NCI-H510A (cell line): ENCODE data around the gene SAP25.

Experiments used
- DNase-seq: peaks from one replicate; lab custom pipeline; 2025; lab: John Stamatoyannopoulos, UW

Gene SAP25

DNA sequence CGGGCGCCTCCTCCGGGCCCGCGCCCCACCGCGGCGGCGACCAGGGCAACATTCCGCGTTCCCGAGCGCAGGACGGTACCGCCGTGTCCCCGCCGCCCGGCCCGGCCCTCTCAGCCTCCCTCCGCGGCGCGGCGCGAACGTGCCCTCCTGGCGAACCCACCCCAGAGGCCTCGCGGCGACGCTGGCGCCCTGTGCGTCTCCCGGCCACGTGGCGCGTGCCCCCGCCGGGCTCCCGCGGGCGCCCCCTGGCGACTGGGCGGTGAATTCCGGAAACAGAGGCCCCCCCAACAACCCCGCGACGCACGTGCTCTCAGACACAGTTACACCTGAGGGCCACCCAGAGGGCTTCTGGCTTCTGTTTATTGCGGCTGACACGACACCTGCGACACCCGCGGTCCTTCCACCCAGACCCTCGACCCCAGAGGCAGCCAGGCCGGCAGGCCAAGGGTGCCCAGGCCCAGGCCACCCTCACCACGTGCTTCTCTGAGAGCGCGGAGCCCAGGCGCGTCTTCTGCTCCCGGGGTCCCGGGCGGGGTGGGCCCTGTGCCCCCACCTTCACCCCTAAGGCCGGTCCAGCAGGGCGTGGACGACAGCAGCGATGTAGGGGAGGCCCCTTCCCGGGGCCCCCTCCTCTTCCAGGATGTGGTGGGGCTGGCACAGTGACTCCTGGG lies at the start of gene SAP25:
TSS of gene SAP25 (minus strand) at position 210 of the 671 bp plus-strand sequence. CDS start at position 52, 158 bp downstream.
- DNase-seq = no peak

GRCh38 chr7:100621554-100621953 lies 47.9 kb upstream of the SAP25 start:
- DNase-seq = no peak

DNA sequence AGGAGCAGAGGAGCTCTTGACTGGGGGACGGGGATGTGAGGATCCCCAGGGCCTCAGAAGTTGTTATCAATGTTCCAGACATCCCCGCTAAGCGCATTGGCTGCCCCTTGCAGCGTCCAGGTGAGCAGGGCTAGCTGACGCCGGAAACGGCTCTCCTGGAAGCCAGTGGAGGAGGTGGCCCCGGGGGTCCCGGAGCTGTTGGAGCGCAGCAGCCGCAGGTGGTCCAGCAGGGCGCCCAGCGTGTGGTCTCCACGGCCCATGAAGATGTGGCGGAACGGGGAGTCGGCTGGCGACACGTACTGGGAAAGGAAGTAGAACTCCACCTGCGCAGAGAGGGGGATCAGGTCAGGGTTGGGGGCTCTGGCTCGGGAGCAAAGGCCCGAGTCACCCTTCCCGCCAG lies 47.1 kb upstream of the SAP25 start:
- DNase-seq = no peak

DNA sequence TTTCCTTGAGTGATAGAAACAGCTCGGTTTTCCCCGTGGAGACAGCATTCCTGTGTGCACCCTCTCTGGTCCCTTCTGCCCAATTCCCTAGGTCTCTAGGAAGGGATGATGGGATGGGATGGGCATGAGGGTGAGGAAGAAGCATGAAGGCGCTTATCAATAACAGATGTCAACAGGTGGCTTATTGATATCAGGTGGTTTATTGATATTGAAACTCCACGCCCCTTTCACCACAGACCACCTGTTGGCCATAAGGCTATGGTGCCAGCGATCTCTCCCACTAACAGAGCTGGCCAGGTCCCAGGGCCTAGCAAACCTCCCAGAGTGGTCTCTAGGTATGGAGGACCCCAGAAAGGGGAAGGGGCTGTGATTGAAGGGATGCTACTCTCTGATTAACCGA lies 46.5 kb upstream of the SAP25 start:
- DNase-seq = no peak

DNA sequence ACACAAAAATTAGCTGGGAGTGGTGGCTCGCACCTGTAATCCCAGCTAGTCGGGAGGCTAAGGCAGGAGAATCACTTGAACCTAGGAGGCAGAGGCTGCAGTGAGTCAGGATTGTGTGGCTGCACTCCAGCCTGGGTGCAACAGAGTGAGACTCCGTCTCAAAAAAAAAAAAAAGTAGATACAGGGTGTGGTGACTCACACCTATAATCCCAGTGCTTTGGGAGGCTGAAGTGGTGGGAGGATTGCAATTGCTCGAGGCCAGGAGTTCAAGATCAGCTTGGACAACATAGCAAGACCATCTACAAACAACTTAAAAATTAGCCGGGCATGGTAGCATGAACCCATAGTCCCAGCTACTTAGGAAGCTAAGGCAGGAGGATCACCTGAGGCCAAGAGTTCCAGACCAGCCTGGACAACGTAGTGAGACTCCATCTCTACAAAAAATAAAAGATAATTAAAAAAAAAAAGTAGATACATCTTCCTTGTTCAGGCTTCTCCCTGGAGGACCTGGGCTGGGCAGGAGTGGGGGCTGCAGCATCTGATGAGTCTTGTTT lies 40.7 kb upstream of the SAP25 start:
- DNase-seq = no peak

- no peak for DNase-seq
Observed at GRCh38 chr7:100613412-100614175, 39.9 kb upstream of the SAP25 start.

- DNase-seq = no peak
Observed at GRCh38 chr7:100612730-100613390, 39.2 kb upstream of the SAP25 start.

DNA sequence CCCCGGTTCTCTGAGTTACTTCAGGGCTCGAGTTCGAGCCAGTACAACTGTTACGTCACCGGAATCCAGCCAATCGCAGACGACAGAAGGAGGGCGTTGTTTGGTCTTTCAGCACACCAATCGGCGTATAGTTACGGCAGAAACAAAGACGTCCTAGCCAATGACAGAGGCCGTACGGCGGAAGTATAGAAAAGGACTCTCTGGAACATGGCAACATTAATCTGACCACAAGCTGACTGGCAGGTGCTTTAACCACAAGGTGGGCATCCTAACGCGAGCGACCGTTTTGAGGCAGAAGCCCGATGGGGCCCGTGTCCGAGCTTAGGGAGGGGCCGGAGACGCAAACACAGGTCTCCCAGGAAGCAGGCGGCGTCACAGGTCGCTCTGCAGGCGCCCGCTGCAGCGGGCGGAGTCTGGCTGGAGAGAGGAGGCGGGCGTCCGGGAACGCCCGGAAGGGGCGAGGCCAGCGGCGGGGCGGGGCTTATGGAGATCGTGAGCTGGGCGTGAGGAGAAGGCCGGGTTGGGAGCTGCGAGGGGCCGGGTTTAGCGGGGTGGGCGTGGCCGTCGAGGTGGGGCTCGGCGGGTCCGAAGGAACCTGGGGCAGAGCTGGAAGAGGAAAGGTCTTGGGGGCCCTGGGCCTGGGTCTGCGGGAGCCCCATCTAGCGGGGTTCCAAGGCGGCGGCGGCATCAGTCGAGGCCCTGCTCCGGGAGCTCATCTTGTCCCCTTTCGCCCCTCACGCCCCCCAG lies 38.5 kb upstream of the SAP25 start, which contains the start of gene MOSPD3:
TSS of gene MOSPD3 (plus strand) at position 558 of the 747 bp plus-strand sequence. CDS start 252 bp downstream, outside the sequence.
- peak; percentile 88 for DNase-seq

DNA sequence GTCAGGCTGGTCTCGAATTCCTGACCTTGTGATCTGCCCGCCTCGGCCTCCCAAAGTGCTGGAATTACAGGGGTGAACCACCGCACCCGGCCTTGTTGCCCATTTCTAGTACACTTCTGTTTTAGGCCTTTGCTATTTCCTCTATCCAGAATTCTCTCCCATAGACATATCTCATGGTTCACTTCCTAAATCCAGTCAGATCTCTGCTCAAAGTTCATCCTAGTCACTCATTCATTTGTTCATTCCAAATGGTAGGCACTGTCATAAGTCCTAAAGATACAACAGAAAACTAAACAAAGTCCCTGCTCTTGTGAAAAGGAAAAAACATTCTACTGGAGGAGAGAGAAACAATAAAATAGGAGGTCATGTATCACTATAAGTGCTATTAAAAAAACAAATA lies 36.3 kb upstream of the SAP25 start:
- DNase-seq = no peak

- DNase-seq = no peak
Observed at GRCh38 chr7:100607111-100607510, 33.4 kb upstream of the SAP25 start.

DNA sequence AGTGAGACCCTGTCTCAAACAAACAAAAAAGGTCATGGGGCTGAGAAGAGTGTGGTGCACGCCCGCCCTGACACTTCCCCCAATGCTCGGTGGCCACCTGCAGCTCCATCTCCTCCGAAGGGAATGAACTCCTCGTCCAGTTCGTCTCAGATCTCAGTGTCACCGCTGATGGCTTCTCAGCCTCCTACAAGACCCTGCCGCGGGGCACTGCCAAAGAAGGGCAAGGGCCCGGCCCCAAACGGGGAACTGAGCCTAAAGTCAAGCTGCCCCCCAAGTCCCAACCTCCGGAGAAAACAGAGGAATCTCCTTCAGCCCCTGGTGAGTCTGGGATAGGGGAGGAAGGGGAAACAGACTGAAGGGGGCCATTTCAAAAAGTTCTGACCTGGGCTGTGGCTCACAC lies 32.6 kb upstream of the SAP25 start:
- no peak for DNase-seq

DNA sequence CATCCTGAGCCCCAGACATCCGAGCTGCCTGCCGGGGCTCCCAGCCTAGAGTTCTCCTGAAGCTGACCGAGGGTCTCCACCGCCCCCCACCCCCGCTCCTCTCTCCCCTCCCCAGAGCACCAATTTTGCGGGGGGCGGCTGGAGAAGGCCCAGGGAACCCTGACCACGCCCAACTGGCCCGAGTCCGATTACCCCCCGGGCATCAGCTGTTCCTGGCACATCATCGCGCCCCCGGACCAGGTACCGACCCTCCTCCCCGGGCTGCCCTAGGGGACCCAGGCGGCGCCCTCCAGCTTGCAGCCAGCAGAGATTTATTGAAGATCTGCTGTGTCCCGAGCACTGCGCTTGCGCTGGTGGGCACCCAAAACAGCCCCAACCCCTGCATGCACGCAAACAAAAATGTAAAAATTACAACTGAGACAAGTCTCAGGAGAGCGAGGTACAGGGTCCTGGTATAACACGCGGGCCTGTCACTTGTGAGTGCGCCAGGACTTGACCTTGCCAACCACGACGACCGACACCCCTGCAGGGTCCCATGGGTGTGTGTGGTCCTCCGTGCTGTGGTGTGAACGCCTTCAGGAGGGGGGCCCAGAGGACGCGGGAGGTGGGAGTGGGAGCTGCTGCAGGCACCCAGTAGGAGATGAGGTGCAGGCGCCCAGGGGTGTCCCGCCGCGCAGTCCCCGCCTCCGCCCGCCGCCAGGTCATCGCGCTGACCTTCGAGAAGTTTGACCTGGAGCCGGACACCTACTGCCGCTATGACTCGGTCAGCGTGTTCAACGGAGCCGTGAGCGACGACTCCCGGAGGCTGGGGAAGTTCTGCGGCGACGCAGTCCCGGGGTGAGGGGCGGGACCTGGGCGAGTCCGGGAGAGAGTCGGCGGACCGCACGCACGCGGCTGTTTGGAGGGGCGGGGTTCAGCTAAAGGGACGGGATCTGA lies 31.5 kb upstream of the SAP25 start:
- no peak for DNase-seq

DNA sequence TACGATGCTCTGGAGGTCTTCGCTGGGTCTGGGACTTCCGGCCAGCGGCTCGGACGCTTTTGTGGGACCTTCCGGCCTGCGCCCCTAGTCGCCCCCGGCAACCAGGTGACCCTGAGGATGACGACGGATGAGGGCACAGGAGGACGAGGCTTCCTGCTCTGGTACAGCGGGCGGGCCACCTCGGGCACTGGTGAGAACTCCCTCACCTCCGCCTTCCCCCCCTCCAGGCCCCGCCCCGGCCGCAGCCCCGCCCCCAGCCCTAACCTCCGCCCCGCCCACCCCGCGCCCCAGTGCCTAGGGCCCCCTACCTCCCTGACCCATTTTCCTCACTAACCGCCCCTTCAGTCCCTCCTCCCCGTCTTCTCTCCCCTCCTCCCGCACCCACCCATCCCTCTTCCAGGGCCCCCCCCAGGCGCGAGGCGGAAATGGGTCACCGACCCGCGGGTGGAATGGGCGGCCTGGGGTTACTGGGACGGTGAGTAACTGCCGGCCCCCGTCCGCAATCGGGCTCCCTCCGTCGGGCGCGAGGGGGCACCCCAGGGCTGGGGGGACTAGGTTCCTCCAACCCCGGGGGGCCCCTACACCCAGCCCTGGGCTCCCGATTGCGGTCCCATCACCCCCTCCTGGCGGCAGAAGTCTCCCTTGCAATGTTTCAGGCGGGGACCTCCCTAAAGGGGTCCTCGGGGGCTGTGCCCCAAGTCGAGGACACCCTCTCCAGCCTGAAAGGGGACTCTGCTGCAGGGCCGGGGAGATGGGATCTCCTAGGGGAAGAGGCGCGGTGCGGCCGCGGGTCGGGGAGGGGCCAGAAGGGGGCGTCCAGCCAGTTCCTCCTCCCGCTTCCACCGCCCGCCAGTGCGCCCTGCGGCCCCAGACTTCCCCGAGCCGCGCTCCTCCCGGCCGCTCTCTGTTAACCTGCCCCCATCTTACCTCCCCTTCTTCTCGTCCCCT lies 30.6 kb upstream of the SAP25 start:
- DNase-seq = peak; percentile 44

GRCh38 chr7:100603726-100604027 lies 30.0 kb upstream of the SAP25 start:
- no peak for DNase-seq

DNA sequence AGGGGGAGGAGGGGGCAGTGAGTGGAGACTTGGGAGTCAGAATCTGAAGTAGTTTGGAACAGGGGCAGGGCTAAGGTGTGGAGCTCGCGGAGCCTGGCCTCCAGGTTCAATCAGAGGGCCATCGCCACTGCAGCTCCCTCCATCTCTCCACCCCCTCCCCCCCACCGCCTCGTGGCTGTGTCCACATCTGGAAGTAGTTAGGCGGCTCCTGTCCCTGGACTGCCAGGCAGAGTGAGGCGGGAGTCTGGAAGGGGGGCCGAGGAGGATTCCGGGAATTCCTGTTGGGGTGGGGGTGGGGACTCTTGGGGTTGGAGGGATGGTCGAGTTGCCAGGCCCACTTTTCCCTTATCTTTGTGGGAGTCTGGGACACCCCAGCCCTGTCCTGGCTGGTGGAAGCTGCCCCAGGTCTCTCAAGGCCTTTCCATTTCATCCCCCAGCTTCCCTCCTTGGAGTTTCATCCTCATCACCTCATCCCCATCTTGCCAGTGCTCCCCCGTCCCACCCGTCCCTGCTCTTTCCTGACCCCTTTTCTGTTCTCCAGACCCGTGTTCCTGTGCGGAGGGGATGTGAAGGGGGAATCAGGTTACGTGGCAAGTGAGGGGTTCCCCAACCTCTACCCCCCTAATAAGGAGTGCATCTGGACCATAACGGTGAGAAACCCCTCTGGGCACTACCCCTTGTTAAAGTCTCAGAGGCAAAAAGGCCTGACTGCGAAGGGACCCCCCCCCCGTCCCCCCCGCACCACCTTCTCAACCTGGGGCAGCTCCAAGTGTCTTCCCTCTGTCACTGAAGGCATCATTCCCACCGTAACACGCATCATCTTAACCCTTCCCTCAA lies 29.4 kb upstream of the SAP25 start:
- DNase-seq = no peak

DNA sequence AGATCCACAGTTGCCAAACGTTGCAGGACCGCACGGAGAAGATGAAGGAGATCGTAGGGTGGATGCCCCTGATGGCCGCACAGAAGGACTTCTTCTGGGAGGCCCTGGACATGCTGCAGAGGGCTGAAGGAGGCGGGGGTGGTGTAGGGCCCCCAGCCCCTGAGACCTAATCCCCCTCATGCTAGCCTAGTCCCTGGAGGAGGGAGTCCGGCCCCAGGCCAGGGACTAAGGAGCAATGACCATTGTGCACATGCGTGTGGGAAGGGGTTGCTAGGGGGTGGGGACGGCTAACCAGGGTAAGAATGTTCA lies 27.0 kb upstream of the SAP25 start:
- no peak for DNase-seq

DNA sequence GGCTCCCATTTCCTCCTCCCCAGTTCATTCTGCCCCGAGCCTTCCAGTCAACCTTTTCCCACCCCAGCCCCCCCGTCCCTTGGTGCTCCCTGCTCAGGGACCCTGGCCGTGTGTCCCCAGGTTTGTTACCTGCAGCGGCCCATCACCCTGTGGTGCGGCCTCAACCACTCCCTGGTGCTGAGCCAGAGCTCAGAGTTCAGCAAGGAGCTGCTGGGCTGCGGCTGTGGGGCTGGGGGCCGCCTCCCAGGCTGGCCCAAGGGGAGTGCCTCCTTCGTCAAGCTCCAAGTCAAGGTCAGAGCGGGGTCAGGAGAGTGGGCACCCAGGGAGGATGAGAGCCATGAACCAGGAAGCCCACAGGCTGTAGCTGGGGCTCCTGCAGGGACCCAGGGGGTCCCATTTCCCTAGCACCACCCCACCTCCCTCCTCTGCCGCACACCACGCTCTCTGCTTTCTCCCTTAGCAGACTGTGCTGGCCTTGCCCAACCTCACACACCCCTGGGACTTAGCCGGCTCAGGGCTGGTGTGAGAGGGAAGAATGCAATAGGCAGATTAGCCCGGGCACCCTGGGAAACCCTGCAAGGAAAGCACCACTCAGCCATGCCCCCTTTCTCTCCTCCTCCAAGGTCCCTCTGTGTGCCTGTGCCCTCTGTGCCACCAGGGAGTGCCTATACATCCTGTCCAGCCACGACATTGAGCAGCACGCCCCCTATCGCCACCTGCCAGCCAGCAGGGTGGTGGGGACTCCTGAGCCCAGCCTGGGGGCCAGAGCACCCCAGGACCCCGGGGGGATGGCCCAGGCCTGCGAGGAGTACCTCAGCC lies 26.4 kb upstream of the SAP25 start:
- DNase-seq = no peak

GRCh38 chr7:100598425-100598824 lies 24.7 kb upstream of the SAP25 start:
- no peak for DNase-seq
